Esophagus (tissue), 2 donors: ENCODE data around the gene FUT3. TPM values are rescaled to one million over a fixed set of nuclear protein-coding genes. Genes with fewer than 3 reads are reported as not detected.

Source experiments
- H3K27ac ChIP-seq, 2 donors: one replicate each; pipeline ENCODE4 v1.5.1; 2013; ENCODE audit warnings: low read depth in 2 of 2, mild to moderate bottlenecking in 2 of 2, inconsistent platforms in 1 of 2, low read length in 1 of 2, moderate library complexity in 1 of 2
- H3K27me3 ChIP-seq, 2 donors: one replicate each; pipeline ENCODE4 v1.6.1; 2013; ENCODE audit warnings: low read length in 2 of 2, control low read depth in 1 of 2, mild to moderate bottlenecking in 1 of 2; ENCODE audit not compliant: insufficient read depth in 2 of 2, control insufficient read depth in 1 of 2
- H3K36me3 ChIP-seq, 2 donors: one replicate each; pipeline ENCODE4 v1.6.1; 2013; ENCODE audit warnings: low read length in 1 of 2; ENCODE audit not compliant: control insufficient read depth in 2 of 2, insufficient read depth in 2 of 2
- H3K4me1 ChIP-seq, 2 donors: one replicate each; pipeline ENCODE4 v1.6.1; 2013; ENCODE audit warnings: low read length in 1 of 2; ENCODE audit not compliant: control insufficient read depth in 2 of 2, insufficient read depth in 2 of 2
- H3K4me3 ChIP-seq, 2 donors: one replicate each; pipeline ENCODE4 v1.5.1; 2013; ENCODE audit warnings: low read length in 2 of 2, mild to moderate bottlenecking in 2 of 2, low read depth in 1 of 2, moderate library complexity in 1 of 2
- H3K9me3 ChIP-seq, 2 donors: one replicate each; pipeline ENCODE4 v1.6.1; 2013; ENCODE audit warnings: mild to moderate bottlenecking in 2 of 2, low read depth in 1 of 2, low read length in 1 of 2, moderate library complexity in 1 of 2; ENCODE audit not compliant: control insufficient read depth in 2 of 2, insufficient read depth in 1 of 2
- WGBS, 2 donors: extraction: QIAGEN DNeasy Blood & Tissue Kit; methylation state at CpG; one replicate each; pipeline ENCODE4 v1.1.7; 2013; 5-methylcytosine and 5-hydroxymethylcytosine counted together
- polyA plus RNA-seq, 2 donors: library from polyadenylated mRNA; stranded (reverse); fragments of 200-250 nt; gene quantifications; one replicate each; pipeline ENCODE4 v1.2.3, GENCODE V29; 2013
- donor health status: healthy with polysubstance abuse.
- donor health status: Bipolar disorder and iron deficiency.

Gene FUT3
- polyA plus RNA-seq, 2 donors = 121 to 183 TPM

- WGBS, 2 donors = 52 to 55% methylated on average over 6 of the region's 6 CpGs
- Histone ChIP-seq H3K4me3 (no peak overlapping the region), H3K9me3 (peaks cover 0 to 3% of the 10 kb centered on the region in 2 donors), H3K27ac (no peak overlapping the region), H3K27me3 (no peaks in the 10 kb centered on the region), H3K36me3 (peaks cover 0 to 4% of the 10 kb centered on the region in 2 donors), H3K4me1 (peaks cover 0 to 4% of the 10 kb centered on the region in 2 donors)
Observed at GRCh38 chr19:5820785-5821184, 30.5 kb downstream of the FUT3 start.

- Histone ChIP-seq H3K4me3 (no peak overlapping the region), H3K9me3 (peaks cover 0 to 3% of the 10 kb centered on the region in 2 donors), H3K4me1 (peaks cover 0 to 4% of the 10 kb centered on the region in 2 donors), H3K27me3 (no peaks in the 10 kb centered on the region), H3K27ac (no peak overlapping the region), H3K36me3 (no peaks in the 10 kb centered on the region)
- 51 to 60% methylated on average over 5 to 10 of the region's 10 CpGs for WGBS, 2 donors
Observed at GRCh38 chr19:5818594-5818993, 32.7 kb downstream of the FUT3 start.

GRCh38 chr19:5817218-5817617 lies 34.0 kb downstream of the FUT3 start:
- peaks cover 0 to 3% of the 10 kb centered on the region in 2 donors for H3K9me3 ChIP-seq
- no peaks in the 10 kb centered on the region for H3K27me3 ChIP-seq
- no peaks in the 10 kb centered on the region for H3K36me3 ChIP-seq
- H3K4me3 ChIP-seq = no peak overlapping the region
- WGBS, 2 donors = 90 to 93% methylated on average over 2 of the region's 2 CpGs
- peaks cover 0 to under 1% of the 10 kb centered on the region in 2 donors for H3K4me1 ChIP-seq
- H3K27ac ChIP-seq = no peak overlapping the region

- Histone ChIP-seq H3K27me3 (no peaks in the 10 kb centered on the region), H3K4me3 (no peak overlapping the region), H3K36me3 (no peaks in the 10 kb centered on the region), H3K4me1 (no peaks in the 10 kb centered on the region), H3K9me3 (peaks cover 0 to 3% of the 10 kb centered on the region in 2 donors), H3K27ac (peak overlapping the region in 1 of 2 donors; percentile 57)
- 50 to 67% methylated on average over 11 of the region's 11 CpGs for WGBS, 2 donors
Observed at GRCh38 chr19:5814852-5815246, 36.4 kb downstream of the FUT3 start.

DNA sequence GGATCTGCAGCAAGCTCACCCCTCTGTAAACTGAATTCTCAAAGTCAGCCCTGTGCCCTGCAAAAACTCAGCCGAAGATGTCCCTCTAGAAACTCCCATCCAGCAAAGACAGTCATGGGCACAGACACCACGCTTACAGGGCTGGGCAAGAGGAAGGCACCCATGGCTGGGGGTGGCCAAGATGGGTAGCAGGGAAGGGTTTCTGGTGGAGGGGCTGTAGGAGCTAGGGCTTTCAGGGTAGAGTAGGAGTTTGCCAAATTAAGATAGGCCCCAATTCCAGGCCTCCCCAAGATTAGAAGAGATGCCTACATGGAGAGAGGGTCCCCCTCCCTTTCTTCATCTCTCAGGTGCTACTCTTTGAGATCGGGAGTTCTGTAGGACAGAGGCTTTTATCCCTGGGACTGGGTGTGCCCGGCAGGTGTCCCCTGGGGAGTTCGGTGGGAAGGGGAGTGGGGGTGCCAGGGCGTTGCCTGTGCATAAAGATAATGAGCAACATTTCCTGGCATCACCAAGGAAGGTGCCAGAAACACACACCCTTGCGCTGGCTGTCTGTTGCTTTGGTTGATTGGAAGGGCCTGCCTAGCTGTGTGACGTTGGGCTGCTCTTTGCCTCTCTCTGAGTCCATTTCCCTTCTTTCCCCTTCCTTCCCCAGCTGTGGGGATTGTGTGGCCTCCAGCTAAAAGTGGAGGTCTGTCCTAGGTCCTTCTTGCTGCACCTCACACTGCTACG lies 37.0 kb downstream of the FUT3 start:
- H3K27me3 ChIP-seq = no peaks in the 10 kb centered on the region
- H3K4me3 ChIP-seq = no peak overlapping the region
- H3K27ac ChIP-seq = no peak overlapping the region
- H3K4me1 ChIP-seq = no peaks in the 10 kb centered on the region
- peaks cover 0 to 3% of the 10 kb centered on the region in 2 donors for H3K9me3 ChIP-seq
- 64 to 67% methylated on average over 9 of the region's 9 CpGs for WGBS, 2 donors
- H3K36me3 ChIP-seq = no peaks in the 10 kb centered on the region

DNA sequence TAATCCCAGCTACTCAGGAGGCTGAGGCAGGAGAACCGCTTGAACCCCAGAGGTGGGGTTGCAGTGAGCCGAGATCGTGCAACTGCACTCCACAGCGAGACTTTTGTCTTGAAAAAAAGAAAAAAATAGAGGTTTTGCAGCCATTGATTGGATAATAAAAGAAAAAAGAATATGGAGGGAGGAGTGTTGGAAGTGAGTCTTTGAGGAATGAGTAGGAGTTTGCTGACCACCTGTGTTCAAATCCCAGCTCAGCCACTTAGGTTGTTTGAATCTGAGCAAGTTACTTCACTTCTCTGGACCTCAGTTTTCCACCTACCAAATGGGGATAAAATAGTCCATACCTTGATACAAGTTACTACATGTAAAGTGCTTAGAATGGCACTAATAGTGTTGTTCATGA lies 40.1 kb downstream of the FUT3 start:
- no peak overlapping the region for H3K27ac ChIP-seq
- no peaks in the 10 kb centered on the region for H3K4me1 ChIP-seq
- 91 to 92% methylated on average over 4 of the region's 4 CpGs for WGBS, 2 donors
- no peaks in the 10 kb centered on the region for H3K27me3 ChIP-seq
- H3K4me3 ChIP-seq = no peak overlapping the region
- H3K9me3 ChIP-seq = no peaks in the 10 kb centered on the region
- H3K36me3 ChIP-seq = no peaks in the 10 kb centered on the region

- Histone ChIP-seq H3K27me3 (no peaks in the 10 kb centered on the region), H3K9me3 (no peaks in the 10 kb centered on the region), H3K4me3 (no peak overlapping the region), H3K36me3 (no peaks in the 10 kb centered on the region), H3K4me1 (no peaks in the 10 kb centered on the region), H3K27ac (no peak overlapping the region)
- 69 to 73% methylated on average over 10 of the region's 10 CpGs for WGBS, 2 donors
Observed at GRCh38 chr19:5809469-5809868, 41.8 kb downstream of the FUT3 start.

GRCh38 chr19:5809053-5809452 lies 42.2 kb downstream of the FUT3 start:
- no peak overlapping the region for H3K27ac ChIP-seq
- no peak overlapping the region for H3K4me3 ChIP-seq
- no peaks in the 10 kb centered on the region for H3K27me3 ChIP-seq
- no peaks in the 10 kb centered on the region for H3K9me3 ChIP-seq
- WGBS, 2 donors = 85 to 88% methylated on average over 9 of the region's 9 CpGs
- H3K36me3 ChIP-seq = no peaks in the 10 kb centered on the region
- no peaks in the 10 kb centered on the region for H3K4me1 ChIP-seq

GRCh38 chr19:5808120-5808816 lies 43.0 kb downstream of the FUT3 start:
- no peak overlapping the region for H3K27ac ChIP-seq
- 83 to 86% methylated on average over 21 of the region's 21 CpGs for WGBS, 2 donors

More at GRCh38 chr19:5808120-5808816, 43.0 kb downstream of the FUT3 start:
- Histone ChIP-seq H3K4me3 (no peak overlapping the region), H3K4me1 (peaks cover 0 to 4% of the 10 kb centered on the region in 2 donors), H3K27me3 (no peaks in the 10 kb centered on the region), H3K9me3 (no peaks in the 10 kb centered on the region), H3K36me3 (no peaks in the 10 kb centered on the region)
